ENCODE data around the gene E4F1. TPM values are rescaled to one million over a fixed set of nuclear protein-coding genes. Genes with fewer than 3 reads are reported as not detected.

E4F1 gene, protein sequence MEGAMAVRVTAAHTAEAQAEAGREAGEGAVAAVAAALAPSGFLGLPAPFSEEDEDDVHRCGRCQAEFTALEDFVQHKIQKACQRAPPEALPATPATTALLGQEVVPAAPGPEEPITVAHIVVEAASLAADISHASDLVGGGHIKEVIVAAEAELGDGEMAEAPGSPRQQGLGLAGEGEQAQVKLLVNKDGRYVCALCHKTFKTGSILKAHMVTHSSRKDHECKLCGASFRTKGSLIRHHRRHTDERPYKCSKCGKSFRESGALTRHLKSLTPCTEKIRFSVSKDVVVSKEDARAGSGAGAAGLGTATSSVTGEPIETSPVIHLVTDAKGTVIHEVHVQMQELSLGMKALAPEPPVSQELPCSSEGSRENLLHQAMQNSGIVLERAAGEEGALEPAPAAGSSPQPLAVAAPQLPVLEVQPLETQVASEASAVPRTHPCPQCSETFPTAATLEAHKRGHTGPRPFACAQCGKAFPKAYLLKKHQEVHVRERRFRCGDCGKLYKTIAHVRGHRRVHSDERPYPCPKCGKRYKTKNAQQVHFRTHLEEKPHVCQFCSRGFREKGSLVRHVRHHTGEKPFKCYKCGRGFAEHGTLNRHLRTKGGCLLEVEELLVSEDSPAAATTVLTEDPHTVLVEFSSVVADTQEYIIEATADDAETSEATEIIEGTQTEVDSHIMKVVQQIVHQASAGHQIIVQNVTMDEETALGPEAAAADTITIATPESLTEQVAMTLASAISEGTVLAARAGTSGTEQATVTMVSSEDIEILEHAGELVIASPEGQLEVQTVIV
- total RNA-seq, result 24.9 and 31.2 TPM in 2 replicates
- polyA plus RNA-seq, result 6.7 and 7.8 TPM in 2 replicates
- polyA plus RNA-seq (2012), result 11.4 and 15.3 TPM in 2 replicates
- 11.7 and 12.4 TPM in 2 replicates for polyA minus RNA-seq (ENCODE audit: low replicate concordance)

DNA sequence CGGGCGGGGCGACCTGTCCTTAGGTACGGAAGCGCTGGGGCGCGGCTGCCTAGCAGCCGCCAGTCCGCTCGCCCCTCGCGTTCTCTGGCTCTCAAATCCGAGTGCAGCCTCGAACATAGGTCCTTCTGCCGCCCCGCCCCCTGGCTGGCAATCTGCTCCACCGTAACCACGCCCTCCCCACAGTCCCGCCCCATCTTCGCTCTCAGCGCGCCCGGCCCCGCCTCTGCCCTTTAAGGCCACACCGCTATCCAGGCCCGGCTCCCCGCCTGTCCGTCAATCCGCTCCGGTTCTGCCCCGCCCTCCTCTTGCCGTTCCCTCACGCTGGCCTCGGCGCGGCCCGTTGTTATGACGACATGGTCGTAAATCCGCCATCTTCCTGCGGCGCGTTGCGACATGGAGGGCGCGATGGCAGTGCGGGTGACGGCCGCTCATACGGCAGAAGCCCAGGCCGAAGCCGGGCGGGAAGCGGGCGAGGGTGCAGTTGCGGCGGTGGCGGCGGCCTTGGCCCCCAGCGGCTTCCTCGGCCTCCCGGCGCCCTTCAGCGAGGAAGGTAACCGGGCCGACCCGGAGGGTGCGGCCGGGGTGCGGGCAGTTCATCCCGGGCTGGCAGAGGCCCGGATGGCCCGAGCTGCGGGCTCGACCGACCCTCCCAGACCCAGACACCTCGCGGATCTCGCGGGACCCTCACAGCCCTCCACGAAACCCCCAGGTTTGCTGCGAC is at the start of gene E4F1:
TSS of gene E4F1 (plus strand) at position 371 of the 721 bp plus-strand sequence. CDS start at position 394, 23 bp downstream.
- DNase-seq (ENCODE audit: low read depth in 2 of 2), result peak; percentile 99 to 100
- H4K20me1 ChIP-seq (ENCODE audit: control insufficient read depth, extremely low read depth, insufficient read depth, low read length), result no peaks in the 10 kb centered on the region
- no peaks in the 10 kb centered on the region for H3K27me3 ChIP-seq (ENCODE audit: control insufficient read depth, insufficient read depth, low read length)
- H3K4me3 ChIP-seq (replicated peaks in 1 of 4; ENCODE audit: control extremely low read depth in 1 of 4, insufficient read depth in 1 of 4, low read depth in 3 of 4, low read length in 4 of 4), result peak within 1 kb of the TSS; percentile 75 to 99 (median 84)
- TF ChIP-seq EZH2 (IDR thresholded peaks at IDR 0.05; ENCODE audit: low read length, missing control alignments), result no peak
- TF ChIP-seq, protein P1, sequence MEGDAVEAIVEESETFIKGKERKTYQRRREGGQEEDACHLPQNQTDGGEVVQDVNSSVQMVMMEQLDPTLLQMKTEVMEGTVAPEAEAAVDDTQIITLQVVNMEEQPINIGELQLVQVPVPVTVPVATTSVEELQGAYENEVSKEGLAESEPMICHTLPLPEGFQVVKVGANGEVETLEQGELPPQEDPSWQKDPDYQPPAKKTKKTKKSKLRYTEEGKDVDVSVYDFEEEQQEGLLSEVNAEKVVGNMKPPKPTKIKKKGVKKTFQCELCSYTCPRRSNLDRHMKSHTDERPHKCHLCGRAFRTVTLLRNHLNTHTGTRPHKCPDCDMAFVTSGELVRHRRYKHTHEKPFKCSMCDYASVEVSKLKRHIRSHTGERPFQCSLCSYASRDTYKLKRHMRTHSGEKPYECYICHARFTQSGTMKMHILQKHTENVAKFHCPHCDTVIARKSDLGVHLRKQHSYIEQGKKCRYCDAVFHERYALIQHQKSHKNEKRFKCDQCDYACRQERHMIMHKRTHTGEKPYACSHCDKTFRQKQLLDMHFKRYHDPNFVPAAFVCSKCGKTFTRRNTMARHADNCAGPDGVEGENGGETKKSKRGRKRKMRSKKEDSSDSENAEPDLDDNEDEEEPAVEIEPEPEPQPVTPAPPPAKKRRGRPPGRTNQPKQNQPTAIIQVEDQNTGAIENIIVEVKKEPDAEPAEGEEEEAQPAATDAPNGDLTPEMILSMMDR (conservative IDR thresholded peaks at IDR 0.05 in 1 of 2, IDR thresholded peaks at IDR 0.05 in 1 of 2; ENCODE audit: low read depth in 1 of 2, low read length in 2 of 2), result no peak
- peaks cover 3% of the 10 kb centered on the region for H3K36me3 ChIP-seq (ENCODE audit: control insufficient read depth, insufficient read depth, low read length)
- H3K4me1 ChIP-seq (ENCODE audit: control insufficient read depth, extremely low read depth, insufficient read depth, low read length), result peaks cover 2% of the 10 kb centered on the region
- no peaks in the 10 kb centered on the region for H3K9me3 ChIP-seq (ENCODE audit: control insufficient read depth, insufficient read depth, low read depth, low read length)
- H3K4me2 ChIP-seq (ENCODE audit: extremely low read depth, insufficient read depth, low read length), result peak within 1 kb of the TSS; percentile 94
- peak within 1 kb of the TSS; percentile 73 for H3K27ac ChIP-seq (ENCODE audit: insufficient read depth, low read length)
- H2AFZ ChIP-seq (ENCODE audit: low read length), result peak within 1 kb of the TSS; percentile 47
- peaks cover 38% of the 10 kb centered on the region for H3K79me2 ChIP-seq (ENCODE audit: control insufficient read depth, insufficient read depth, low read length)
- peak within 1 kb of the TSS; percentile 86 for H3K9ac ChIP-seq (ENCODE audit: insufficient read depth, low read length)

DNA sequence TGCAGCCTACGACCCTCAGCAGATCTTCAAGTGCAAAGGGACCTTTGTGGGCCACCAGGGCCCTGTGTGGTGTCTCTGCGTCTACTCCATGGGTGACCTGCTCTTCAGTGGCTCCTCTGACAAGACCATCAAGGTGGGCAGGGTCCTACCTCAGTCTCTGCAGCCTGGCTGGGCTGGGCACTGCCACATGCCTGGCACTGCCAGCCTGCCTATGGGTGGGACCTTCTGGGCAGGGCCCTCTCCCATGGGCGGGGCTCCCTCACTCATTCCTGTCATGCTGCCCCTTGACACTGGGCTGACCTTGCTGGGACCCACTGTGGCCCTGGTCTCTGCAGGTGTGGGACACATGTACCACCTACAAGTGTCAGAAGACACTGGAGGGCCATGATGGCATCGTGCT is 49.5 kb upstream of the E4F1 start:
- Histone ChIP-seq H3K4me2 (ENCODE audit: extremely low read depth, insufficient read depth, low read length) (no peak overlapping the region), H2AFZ (ENCODE audit: low read length) (no peak overlapping the region), H3K27me3 (ENCODE audit: control insufficient read depth, insufficient read depth, low read length) (no peaks in the 10 kb centered on the region), H3K27ac (ENCODE audit: insufficient read depth, low read length) (no peak overlapping the region), H3K9ac (ENCODE audit: insufficient read depth, low read length) (no peak overlapping the region), H3K4me3 (replicated peaks in 1 of 4; ENCODE audit: control extremely low read depth in 1 of 4, insufficient read depth in 1 of 4, low read depth in 3 of 4, low read length in 4 of 4) (no peak overlapping the region), H3K79me2 (ENCODE audit: control insufficient read depth, insufficient read depth, low read length) (no peaks in the 10 kb centered on the region), H3K4me1 (ENCODE audit: control insufficient read depth, extremely low read depth, insufficient read depth, low read length) (no peaks in the 10 kb centered on the region), H4K20me1 (ENCODE audit: control insufficient read depth, extremely low read depth, insufficient read depth, low read length) (no peaks in the 10 kb centered on the region), H3K36me3 (ENCODE audit: control insufficient read depth, insufficient read depth, low read length) (peaks cover 48% of the 10 kb centered on the region), H3K9me3 (ENCODE audit: control insufficient read depth, insufficient read depth, low read depth, low read length) (no peaks in the 10 kb centered on the region)
- TF ChIP-seq, protein P1 (conservative IDR thresholded peaks at IDR 0.05 in 1 of 2, IDR thresholded peaks at IDR 0.05 in 1 of 2; ENCODE audit: low read depth in 1 of 2, low read length in 2 of 2), result no peak
- no peak for TF ChIP-seq EZH2 (IDR thresholded peaks at IDR 0.05; ENCODE audit: low read length, missing control alignments)
- no peak for DNase-seq (ENCODE audit: low read depth in 2 of 2)

Measured in fibroblast of lung (primary cell).